Endothelial cell of umbilical vein (primary cell): ENCODE results near the gene SARS1.

Experiments used
- EZH2 ChIP-seq: IDR thresholded peaks from 2 replicates; pipeline ENCODE4 v1.6.1; 2012; ENCODE audit warnings: borderline replicate concordance, low read depth, mild to moderate bottlenecking, moderate library complexity, low read length, inconsistent platforms; ENCODE audit not compliant: severe bottlenecking
- FOS ChIP-seq: IDR thresholded peaks from 2 replicates; pipeline ENCODE4 v1.6.1; 2011; ENCODE audit warnings: mild to moderate bottlenecking, low read length, moderate library complexity, borderline replicate concordance; ENCODE audit not compliant: insufficient read depth
- JUN ChIP-seq: IDR thresholded peaks from 2 replicates; pipeline ENCODE4 v1.6.1; 2011; ENCODE audit warnings: borderline replicate concordance, low read depth; ENCODE audit not compliant: insufficient read length, insufficient read depth
- MAX ChIP-seq: IDR thresholded peaks from 2 replicates; pipeline ENCODE4 v1.6.1; 2011; ENCODE audit not compliant: insufficient read depth, insufficient read length
- POLR2A ChIP-seq: IDR thresholded peaks from 2 replicates; pipeline ENCODE4 v1.6.1; 2012; ENCODE audit warnings: low read depth, mild to moderate bottlenecking, control low read depth, low read length
- POLR2AphosphoS5 ChIP-seq: IDR thresholded peaks from 2 replicates; pipeline ENCODE4 v1.6.1; 2012; ENCODE audit warnings: low read depth, mild to moderate bottlenecking, control low read depth, low read length, moderate library complexity; ENCODE audit not compliant: insufficient read depth
- TF ChIP-seq, protein P1 (sequence below), 2 donors: IDR thresholded peaks; 1 replicate in 1 of 2; 2 replicates in 1 of 2; pipeline ENCODE4 v1.5.1; 2011; ENCODE audit warnings: low read length in 2 of 2, mild to moderate bottlenecking in 2 of 2, moderate library complexity in 2 of 2, control low read depth in 1 of 2, inconsistent platforms in 1 of 2, low read depth in 1 of 2; ENCODE audit not compliant: insufficient read depth in 1 of 2; ENCODE audit errors: extremely low read depth in 1 of 2

GRCh38 chr1:109208394-109208793 lies 5.3 kb upstream of the SARS1 start:
- TF ChIP-seq, protein P1, sequence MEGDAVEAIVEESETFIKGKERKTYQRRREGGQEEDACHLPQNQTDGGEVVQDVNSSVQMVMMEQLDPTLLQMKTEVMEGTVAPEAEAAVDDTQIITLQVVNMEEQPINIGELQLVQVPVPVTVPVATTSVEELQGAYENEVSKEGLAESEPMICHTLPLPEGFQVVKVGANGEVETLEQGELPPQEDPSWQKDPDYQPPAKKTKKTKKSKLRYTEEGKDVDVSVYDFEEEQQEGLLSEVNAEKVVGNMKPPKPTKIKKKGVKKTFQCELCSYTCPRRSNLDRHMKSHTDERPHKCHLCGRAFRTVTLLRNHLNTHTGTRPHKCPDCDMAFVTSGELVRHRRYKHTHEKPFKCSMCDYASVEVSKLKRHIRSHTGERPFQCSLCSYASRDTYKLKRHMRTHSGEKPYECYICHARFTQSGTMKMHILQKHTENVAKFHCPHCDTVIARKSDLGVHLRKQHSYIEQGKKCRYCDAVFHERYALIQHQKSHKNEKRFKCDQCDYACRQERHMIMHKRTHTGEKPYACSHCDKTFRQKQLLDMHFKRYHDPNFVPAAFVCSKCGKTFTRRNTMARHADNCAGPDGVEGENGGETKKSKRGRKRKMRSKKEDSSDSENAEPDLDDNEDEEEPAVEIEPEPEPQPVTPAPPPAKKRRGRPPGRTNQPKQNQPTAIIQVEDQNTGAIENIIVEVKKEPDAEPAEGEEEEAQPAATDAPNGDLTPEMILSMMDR (IDR thresholded peaks at IDR 0.05; ENCODE audit: extremely low read depth in 1 of 2, insufficient read depth in 1 of 2, low read depth in 1 of 2, low read length in 2 of 2), result no peak
- TF ChIP-seq MAX (no peak), POLR2AphosphoS5 (no peak), EZH2 (no peak), POLR2A (no peak), FOS (no peak), JUN (no peak)
